A549 treated with AZD2906 at 1 μM for 4 hours (cell line): ENCODE results near the gene PDCD2. TPM values are rescaled to one million over a fixed set of nuclear protein-coding genes. Genes with fewer than 3 reads are reported as not detected.

Experiments
- total RNA-seq: library from RNA; stranded (reverse); fragments of 200-300 nt; extraction: Qiagen RNA extraction; gene quantifications from 5 replicates; pipeline ENCODE4 v1.2.3, GENCODE V29; 2022

The PDCD2 gene, protein sequence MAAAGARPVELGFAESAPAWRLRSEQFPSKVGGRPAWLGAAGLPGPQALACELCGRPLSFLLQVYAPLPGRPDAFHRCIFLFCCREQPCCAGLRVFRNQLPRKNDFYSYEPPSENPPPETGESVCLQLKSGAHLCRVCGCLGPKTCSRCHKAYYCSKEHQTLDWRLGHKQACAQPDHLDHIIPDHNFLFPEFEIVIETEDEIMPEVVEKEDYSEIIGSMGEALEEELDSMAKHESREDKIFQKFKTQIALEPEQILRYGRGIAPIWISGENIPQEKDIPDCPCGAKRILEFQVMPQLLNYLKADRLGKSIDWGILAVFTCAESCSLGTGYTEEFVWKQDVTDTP
- 45.6 to 54.3 TPM (median 49.3 TPM) in 5 replicates for total RNA-seq

DNA sequence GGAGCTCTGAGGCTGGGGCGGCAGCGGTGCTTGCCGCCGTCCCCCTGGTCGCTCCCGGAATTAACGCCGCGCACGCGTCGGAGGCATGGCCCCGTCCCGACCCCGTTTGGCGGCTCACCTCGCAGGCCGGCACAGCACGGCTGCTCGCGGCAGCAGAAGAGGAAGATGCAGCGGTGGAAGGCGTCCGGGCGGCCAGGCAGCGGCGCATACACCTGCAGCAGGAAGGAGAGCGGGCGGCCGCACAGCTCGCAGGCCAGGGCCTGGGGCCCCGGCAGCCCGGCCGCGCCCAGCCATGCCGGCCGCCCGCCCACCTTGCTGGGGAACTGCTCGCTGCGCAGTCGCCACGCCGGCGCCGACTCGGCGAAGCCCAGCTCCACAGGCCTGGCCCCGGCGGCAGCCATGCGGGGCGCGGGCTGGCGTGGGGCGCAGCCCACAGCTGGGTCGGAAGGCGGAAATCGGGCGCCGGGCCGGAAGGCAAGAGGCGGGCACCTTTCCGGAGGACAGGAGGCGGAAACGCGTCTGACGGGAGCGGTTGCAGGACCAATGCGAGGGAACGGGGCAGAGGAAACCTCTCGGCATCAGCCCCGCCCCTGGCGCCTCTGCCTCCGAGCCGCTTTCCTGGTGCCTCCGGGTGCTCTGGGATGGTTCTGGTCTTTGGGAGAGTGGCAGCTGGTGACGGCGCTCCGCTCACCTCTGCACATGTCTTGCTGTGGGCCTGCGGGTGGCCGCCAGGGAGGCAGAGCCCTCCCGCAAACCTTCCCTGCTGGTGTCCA is at the start of gene PDCD2:
Gene PDCD2, minus strand, starts transcription at position 457 of the 773 bp plus-strand sequence. Its CDS starts 56 bp downstream, at position 401.

GRCh38 chr6:170554013-170554795 is 30.2 kb downstream of the PDCD2 start, which contains the start of gene TBP:
Gene TBP, plus strand, starts transcription at chr6:170554369. Its CDS starts 2,661 bp downstream, at chr6:170557030.

GRCh38 chr6:170552765-170553533 is 31.5 kb downstream of the PDCD2 start, which contains the start of gene PSMB1:
Gene PSMB1, minus strand, starts transcription at chr6:170553307. Its CDS starts 65 bp downstream, at chr6:170553242.

Other genes starting within 250 kb of the PDCD2 start
- gene PSMB1, start 31.3 kb downstream of the PDCD2 start, total RNA-seq, result 240 to 247 TPM (median 242 TPM) in 5 replicates
- gene TBP, start 30.3 kb downstream of the PDCD2 start, total RNA-seq, result 14.5 to 17.4 TPM (median 15.0 TPM) in 5 replicates